ENCODE data around the gene TP63.

Gene TP63

GRCh38 chr3:189937302-189938127 lies 306.3 kb downstream of the TP63 start:
- no peak for DNase-seq

- no peak for DNase-seq
Measured at GRCh38 chr3:189941125-189941524, 309.9 kb downstream of the TP63 start.

- no peak for DNase-seq
Measured at GRCh38 chr3:189941679-189942078, 310.5 kb downstream of the TP63 start.

GRCh38 chr3:189942948-189943347 lies 311.8 kb downstream of the TP63 start:
- no peak for DNase-seq

GRCh38 chr3:189944285-189945145 lies 313.3 kb downstream of the TP63 start:
- no peak for DNase-seq

GRCh38 chr3:189945935-189946709 lies 314.9 kb downstream of the TP63 start:
- no peak for DNase-seq
